Heart left ventricle (tissue), 13 donors: ENCODE results near the gene C1orf167.

Experiments
- POLR2A ChIP-seq, 2 donors: fragments of 450-650 bp; IDR thresholded peaks; one replicate each; pipeline ENCODE4 v1.6.1; 2017; ENCODE audit warnings: antibody characterized with exemption in 2 of 2, mild to moderate bottlenecking in 2 of 2, moderate library complexity in 2 of 2
- TF ChIP-seq, protein P1 (sequence below), 12 donors: fragments of 200-600 bp; sonication (generic) in 4 of 12; IDR thresholded peaks; one replicate each; pipeline versions ENCODE4 v1.5.0 to v1.8.0; 2018 to 2022; ENCODE audit warnings: antibody characterized with exemption in 12 of 12, mild to moderate bottlenecking in 5 of 12
- donor health status: ischemic (EF 13 %, LVEDD 7.1; RV severe dilation, severe dysfunction).
- donor health status: DM: no; HTN: yes; CAD: no.
- donor health status: DM: no; HTN: no; CAD: no.
- donor health status: ischemic (EF 25% LVEDD 6.9; RV normal size, moderate dysfunction).
- donor health status: ischemic (EF 25% LVEDD 5.7; RV mildly dilated, moderate dysfunction).
- donor health status: ischemic (EF 35%, LVEDD 5.7; RV mildly dilated, moderate dysfunction).
- donor health status: nonischemic (EF 11% LVEDD 7.7; RV severe dilation, severe dysfunction).
- donor health status: DM: yes; HTN: yes; CAD: no.
- donor health status: PGD.
- donor health status: ischemic (EF 29% LVEDD 5.4; RV normal size, mild dysfunction).
- donor health status: nonischemic (EF 23%, LVEDD 6.1; RV moderate dilation, normal function).

DNA sequence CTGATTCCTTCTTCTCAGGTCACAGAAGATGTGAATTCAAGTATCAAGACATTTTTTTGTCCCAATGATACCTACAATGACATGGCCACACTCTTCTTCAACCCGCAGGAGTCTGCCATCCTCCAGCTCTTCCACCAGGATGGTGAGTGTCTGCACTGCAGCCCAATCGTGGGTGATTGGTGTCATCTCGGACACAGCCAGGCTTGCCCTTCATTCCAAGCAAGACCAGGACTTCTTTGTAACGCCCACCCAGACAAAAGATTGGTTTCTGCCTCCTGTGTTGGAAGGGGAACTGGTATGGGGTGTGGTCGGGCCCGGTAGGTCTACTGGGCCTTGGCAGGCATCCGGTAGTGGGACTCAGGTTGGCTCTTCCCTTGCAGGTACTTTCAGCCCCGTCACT is 71.5 kb downstream of the C1orf167 start:
- TF ChIP-seq, protein P1, sequence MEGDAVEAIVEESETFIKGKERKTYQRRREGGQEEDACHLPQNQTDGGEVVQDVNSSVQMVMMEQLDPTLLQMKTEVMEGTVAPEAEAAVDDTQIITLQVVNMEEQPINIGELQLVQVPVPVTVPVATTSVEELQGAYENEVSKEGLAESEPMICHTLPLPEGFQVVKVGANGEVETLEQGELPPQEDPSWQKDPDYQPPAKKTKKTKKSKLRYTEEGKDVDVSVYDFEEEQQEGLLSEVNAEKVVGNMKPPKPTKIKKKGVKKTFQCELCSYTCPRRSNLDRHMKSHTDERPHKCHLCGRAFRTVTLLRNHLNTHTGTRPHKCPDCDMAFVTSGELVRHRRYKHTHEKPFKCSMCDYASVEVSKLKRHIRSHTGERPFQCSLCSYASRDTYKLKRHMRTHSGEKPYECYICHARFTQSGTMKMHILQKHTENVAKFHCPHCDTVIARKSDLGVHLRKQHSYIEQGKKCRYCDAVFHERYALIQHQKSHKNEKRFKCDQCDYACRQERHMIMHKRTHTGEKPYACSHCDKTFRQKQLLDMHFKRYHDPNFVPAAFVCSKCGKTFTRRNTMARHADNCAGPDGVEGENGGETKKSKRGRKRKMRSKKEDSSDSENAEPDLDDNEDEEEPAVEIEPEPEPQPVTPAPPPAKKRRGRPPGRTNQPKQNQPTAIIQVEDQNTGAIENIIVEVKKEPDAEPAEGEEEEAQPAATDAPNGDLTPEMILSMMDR (IDR thresholded peaks at IDR 0.05), result no peak
- no peak for TF ChIP-seq POLR2A (IDR thresholded peaks at IDR 0.05)
